ENCODE results near the gene TEX13D.
"Not testable (repeated sequence)": the region's sequence is repeated elsewhere in the genome, so short reads cannot be mapped to it uniquely, and the experiment has no call there.

The TEX13D gene

DNA sequence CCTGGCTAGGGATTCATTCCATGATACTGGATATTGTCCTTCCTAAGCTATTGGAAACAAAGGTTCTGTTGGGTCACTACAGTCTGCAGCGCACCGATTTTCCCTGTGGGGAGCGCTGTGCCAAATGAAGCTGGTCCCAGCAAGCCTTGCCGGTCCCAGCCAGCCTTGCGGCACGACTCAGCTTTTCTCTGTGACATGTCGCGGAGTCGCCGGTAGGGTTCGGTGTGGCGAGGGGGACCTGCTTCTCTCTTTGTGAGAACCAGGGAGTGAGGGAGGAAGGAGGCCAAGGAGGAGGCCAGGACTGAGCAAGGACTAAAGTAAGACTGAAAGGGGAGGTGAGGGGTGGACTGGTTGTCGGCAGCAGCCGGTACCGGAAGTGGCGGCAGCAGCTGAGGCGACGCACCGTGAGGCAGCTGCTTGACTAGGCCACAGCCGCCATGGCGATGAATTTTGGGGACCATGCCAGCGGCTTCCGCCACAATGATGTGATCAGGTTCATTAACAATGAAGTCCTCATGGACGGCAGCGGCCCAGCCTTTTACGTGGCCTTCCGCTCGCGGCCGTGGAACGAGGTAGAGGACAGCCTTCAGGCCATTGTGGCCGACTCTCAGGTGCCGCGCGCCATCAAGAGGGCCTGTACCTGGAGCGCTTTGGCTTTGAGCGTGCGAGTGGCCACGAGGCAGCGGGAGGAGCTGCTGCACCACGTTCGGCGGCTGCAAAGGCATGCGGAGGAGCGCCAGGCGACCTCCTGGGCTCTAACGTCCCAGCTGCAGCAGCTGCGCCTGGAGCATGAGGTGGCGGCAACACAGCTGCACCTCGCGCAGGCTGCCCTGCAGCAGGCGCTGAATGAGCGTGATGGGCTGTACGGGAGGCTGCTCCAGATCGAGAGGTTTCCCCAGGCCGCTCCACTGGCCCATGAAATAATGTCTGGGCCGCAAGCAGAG is at the start of gene TEX13D:
TSS of gene TEX13D (plus strand) at position 180 of the 944 bp plus-strand sequence. CDS start at position 438, 258 bp downstream.
- DNase-seq (ENCODE audit: low read depth, low spot score) = no peak

DNA sequence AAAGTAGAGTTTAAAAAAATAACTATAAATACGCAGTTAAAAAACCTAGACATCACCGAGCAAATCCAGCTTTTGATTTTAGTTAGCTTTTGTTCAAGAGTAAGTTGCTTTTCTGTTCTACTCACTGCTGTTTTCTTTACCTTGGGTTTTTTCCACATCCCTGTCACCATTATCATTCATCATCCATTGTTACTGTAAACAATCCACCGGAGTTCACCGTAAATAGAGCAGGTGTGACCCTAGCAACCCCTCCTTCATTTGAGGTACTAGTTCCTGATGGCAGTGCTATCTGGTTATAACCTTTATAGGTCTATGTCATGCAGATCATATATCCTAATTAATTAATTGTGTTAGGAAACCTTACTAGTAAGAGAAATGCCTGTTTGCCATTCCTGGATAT is 43.0 kb upstream of the TEX13D start:
- DNase-seq (ENCODE audit: low read depth, low spot score) = no peak

DNA sequence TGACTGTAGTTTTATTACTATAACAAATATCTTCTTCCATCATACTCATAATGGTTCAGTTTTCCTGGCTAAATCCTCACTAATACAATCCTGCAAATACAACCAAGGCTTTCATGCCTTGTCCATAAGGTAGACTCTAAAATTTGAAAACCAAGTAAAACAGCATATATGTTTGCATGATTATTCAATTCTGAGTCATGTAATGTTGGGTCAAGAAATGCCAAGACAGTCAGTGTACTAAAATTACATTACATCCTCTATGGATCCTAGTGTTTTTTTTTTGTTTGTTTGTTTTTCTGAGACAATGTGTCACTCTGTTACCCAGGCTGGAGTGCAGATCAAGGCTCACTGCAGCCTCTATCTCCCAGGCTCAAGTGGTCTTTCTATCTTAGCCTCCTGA is 38.6 kb upstream of the TEX13D start:
- DNase-seq (ENCODE audit: low read depth, low spot score) = no peak

DNA sequence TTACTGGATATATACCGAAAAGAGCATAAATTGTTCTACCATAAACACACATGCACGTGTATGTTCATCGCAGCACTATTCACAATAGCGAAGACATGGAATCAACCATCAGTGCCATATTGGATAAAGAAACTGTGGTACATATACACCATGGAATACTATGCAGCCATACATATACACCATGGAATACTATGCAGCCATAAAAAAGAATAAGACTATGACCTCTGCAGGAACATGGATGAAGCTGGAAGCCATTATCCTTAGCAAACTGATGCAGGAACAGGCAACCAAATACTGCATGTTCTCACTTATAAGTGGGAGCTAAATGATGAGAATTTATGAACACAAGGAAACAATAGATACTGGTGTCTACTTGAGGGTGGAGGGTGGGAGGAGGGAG is 33.1 kb upstream of the TEX13D start:
- not testable (repeated sequence) for DNase-seq (ENCODE audit: low read depth, low spot score)

DNA sequence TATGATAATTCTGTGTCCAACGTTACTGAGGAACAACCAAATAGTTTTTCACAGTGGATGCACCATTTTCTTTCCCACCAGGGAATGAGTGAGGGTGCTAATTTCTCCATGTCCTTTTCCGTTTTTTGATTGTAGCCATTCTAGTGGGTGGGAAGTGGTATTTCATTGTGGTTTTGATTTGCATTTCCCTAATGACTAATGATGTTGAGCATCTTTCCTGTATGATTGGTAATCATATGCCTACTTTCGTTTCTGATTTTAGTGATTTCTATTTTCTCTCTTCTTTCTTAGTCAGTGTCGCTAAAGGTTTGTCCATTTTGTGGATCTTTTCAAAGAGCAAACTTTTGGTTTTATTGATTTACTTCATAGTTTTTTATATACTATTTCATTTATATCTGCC is 32.1 kb upstream of the TEX13D start:
- DNase-seq (ENCODE audit: low read depth, low spot score) = no peak

DNA sequence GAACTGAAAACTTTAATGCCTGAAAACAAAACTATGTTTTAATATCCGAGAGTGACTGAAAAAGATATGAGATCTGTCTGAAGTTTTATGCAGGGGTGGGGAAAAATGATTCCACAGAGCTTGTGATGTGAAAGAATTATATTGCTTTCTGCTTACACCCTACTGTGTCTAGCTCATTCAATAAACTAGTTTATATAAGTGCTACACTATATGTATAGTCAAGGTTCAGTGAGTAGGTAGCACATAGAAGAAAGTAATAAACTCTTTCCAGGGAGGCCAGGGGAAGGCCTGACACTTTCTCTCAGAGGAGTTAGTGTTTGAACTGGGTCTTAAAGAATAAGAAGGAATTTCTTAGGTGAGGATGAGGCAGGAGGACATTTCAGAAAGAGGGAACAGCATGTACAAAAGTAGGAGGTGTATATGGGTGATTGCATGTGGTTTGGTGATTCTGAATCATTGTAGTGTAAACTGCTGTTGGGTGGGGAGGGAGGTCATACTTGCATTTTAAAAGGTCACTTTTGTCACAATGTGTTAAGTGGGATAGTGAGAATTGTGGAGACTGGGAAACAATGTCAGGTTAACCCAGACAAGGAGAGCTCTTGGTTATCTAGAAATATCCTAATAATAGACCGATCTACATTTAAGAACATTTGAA is 25.1 kb upstream of the TEX13D start:
- DNase-seq (ENCODE audit: low read depth, low spot score) = no peak

DNA sequence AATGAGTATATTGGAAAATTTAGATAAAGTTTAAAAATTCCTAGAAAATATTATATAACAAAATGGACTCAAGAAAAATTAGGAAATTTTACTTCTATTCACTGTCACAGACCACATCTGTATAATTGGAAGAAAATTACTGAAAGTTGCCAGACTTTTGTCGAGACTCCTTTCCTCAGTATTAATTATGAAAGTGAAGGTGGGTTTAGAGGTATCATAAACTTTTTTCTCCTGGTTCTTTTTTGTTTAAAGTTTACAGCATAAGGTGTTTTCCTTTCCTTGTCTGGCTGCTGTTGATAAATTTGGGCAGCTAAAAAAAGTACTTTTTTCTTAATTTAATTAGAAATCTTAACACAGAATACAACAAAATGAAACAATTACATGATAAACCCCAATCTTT is 6.7 kb upstream of the TEX13D start:
- DNase-seq (ENCODE audit: low read depth, low spot score) = no peak

DNA sequence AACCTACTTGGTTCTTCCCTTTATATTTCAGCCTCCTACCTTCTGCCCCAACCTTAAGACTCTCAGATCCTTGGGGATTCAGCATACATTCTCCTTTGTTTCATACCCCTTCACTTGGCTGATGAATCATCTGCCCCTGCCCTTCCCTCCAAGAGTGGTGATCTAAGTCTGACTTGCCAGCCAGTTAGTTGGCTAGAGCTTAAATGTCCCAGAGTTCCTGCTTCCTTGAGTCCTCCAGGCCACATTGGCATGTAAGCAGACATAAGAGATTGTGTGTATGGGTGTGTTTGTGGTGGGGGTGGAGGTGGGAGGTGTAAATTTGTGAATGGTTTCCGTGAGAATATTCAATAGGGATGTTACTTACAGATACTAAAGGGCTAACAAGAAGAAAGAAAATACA is 3.7 kb upstream of the TEX13D start:
- DNase-seq (ENCODE audit: low read depth, low spot score) = no peak

DNA sequence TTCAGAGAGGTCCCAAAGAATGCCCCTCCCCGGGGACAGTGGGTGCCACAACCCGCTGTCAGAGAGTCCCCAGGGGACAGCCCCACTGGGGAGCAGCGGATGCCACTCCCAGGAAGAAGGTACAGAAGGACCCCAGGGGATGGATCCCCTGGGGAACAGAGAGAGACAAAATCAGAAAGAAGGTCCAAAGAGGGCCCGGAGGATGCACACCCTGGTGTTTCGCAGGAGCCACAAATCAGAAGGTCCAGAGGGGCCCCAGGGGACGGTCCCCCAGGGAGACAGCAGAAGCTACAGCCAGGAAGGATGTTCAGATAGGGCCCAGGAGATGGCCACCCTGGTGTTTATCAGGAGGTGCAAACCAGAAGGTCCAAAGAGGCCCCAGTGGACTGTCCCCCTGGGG is 1.4 kb downstream of the TEX13D start:
- DNase-seq (ENCODE audit: low read depth, low spot score) = no peak

DNA sequence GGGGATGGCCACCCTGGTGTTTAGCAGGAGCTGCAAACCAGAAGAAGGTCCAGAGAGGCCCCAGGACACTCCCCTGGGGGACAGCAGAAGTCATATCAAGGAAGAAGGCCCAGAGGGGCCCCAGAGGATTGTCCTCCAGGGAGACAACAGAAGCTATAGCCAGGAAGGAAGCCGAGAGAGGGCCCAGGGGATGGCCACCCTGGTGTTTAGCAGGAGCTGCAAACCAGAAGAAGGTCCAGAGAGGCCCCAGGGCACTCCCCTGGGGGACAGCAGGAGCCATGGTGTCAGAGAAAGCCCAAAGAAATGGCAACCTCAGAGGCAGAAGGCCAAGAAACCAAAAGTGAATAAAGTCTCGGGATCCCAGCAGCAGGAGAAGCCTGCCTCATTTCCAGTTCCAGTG is 2.1 kb downstream of the TEX13D start:
- not testable (repeated sequence) for DNase-seq (ENCODE audit: low read depth, low spot score)

DNA sequence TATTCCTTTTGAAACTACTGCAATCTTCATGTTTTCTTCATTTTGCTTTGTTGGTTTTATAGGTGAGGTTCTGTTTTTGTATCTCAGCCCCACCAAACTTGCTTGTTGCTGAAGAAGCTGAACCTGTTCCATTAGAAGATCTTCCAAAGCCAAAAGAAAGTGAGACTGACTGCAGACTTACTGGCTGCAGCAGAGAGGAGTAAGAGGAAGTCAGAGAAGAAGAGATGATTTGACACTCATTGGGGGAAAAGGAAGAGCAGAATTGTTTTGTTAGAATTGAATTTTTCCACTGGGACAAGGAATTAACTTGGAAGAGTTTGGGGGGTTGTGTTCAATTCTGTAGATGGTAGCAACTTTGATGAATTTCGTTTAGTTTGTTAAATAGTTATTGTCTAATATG is 3.1 kb downstream of the TEX13D start:
- DNase-seq (ENCODE audit: low read depth, low spot score) = no peak

DNA sequence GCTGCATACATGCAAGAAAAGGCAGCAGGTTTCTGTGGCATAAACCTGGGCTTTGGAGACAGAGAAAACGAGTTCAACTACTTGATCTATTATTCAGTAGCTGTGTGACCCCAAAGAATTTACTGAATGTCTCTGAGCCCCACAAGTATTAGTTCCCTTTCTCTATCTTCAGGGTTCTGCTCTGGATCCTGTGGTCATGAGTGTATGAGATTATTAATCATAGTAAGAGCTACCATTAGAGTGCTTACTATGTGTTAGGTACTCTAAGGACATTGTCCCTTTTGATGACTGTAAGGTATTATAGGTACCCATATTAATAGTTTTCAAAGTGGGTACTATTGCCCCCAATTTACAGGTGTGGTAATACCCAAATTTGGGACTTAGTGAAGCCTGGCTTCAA is 5.5 kb downstream of the TEX13D start:
- DNase-seq (ENCODE audit: low read depth, low spot score) = no peak

DNA sequence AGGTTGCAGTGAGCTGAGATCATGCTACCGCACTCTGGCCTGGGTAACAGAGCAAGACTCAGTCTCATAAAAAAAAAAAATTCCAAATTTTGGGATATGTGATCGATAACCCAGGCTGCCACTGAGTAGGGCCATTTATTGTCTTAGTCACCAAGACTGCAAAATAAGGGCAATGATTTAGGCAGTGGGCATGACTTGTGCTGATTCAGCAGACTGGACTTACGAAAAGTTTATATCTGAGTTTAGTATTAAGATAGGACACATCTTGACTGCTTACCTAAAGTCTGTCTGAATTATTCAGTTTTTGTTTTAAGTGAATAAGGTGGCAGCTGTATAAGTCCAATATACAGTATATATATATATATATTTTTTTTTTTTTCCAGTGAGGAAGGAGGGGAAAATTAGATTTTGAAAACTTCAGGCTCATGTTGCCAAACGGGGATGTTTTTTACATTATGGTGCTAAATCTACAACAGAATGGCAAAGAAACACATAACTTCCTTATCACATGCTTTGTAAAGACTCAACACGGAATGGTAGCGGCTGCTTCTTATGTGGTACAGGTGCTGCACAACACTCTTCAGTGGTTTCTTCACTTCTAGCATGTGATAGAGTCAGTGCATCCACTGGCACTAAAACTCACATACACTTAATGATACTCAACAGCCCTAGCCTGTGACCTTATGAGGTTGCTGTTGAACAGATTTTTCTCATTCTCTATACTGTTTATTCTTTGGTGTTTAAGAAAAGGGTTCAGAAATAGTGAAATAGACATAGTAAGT is 6.5 kb downstream of the TEX13D start:
- DNase-seq (ENCODE audit: low read depth, low spot score) = no peak

DNA sequence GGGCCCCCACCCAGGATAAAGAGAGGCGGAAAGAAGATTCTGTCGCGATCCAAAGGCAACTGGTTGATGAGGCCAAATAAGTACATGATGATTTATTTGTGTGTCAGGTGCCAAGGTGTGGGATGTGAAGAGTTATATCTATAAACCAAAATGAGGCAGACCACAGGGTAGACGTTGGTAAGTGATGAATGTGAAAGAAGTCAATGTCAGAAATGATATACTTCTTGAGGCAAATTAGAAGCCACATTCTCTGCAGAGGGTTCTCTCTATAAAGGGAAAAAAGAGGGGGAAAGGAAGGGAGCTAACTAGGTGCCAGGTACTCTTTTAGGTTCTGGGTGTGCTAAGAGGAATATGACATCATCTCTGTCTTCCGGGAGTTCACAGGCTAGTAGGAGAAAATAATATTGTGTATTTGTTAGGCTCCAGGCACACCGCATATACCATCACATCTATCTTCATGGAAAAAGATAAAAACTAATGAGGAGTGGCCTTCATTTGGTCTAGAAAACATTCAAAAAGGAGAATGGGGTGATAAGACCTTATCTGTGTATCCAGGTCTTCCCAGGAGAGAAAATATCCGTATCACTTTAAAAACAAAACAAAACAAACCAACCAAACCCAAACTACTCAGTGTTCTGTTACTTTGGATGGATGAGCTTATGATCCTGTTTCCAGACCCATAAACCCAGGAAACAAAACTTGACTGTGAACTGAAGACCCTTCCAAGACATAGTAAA is 9.1 kb downstream of the TEX13D start:
- no peak for DNase-seq (ENCODE audit: low read depth, low spot score)

DNA sequence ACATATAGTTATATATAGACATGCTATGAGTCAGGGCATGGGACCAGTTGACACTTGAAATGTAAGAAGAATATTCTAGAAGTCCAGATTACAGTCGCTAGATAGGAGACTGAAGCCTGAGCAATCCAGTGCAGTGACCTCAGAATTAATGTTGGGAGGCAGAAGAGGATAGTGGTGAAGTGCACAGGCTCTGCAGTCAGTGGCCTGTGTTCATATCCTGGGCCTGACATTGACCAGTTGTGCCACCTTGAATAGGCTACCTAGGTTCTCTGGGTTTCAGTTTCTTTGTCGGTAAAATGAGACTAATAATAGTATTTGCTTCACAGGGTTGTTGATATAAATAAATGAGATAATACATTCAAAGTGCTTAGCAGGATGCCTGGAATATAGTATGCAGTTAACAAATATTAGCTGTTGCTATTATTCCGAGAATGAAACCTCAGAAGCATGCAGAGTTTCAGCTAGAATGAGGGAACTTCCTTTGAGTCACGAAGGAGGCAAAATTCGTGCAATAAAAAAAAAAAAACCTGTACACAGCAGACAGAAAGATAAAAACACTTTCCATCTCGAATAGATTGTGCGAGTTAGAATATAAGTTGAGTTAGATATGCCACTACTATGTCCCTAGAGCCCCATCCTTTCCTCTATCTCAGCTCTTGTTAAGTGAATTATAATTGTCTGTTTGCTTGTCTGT is 9.9 kb downstream of the TEX13D start:
- no peak for DNase-seq (ENCODE audit: low read depth, low spot score)

DNA sequence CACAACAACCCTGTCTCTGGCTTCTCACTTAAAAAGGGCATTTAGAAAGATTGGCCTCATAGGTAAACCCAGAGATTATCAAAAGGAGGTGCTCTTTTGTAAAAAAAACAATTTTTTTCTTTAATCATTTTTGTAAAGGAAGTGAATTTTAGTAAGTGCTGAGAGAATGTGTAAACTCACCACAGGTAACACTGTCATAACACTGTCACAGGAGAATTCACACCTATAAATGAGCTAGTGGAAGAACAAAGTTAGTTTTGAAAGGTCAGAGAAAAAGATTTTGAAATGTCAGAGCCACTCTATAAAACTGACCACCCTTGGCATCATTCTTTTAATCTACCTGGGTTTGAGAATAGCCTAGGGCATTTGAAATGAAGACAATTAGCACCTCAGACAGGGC is 10.6 kb downstream of the TEX13D start:
- no peak for DNase-seq (ENCODE audit: low read depth, low spot score)

DNA sequence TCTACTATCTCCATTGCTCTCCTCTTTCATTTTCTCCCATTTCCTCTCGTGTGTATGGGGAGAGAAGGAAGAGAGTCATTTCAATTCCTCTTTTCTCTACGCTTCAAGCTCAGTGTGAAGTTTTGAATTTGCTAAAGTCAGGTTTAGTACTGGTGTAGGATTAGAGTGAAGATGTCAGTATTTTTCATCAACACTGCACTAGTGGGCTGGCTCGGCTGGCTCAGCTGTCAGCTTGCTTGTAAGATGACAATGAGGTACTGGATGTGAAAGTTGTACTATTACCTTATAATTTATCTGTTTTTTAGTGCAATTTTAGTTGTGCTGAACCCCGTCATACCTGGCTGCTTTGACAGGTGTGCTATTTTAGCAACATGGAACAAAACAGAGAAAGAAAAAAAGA is 11.8 kb downstream of the TEX13D start:
- no peak for DNase-seq (ENCODE audit: low read depth, low spot score)

DNA sequence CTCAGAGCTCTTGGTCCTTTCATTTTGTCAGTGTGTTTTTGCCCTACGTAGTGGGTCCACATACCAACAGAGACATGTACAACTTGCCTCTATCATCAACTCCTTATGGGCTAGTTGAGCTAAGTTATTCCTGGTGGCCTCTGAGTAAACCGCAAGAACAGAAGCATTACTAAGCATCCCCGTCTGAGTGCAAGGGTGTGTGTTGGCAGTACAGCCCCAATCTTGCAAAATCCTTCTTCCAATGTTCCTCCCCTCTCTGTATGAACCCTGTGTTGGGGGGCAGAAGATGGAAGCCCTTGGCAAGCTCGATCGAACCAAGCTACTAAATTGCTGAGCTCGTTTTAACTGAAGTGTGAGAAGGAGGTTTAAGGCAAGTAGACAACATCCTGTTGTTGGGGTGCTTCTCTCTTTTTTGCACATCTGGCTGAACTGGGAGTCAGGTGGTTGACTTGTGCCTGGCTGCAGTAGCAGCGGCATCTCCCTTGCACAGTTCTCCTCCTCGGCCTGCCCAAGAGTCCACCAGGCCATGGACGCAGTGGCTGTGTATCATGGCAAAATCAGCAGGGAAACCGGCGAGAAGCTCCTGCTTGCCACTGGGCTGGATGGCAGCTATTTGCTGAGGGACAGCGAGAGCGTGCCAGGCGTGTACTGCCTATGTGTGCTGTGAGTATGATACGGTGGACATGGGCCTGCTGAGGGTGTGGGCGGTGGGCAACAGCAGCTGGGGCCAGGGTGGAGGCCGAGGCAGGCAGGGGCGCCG is 13.8 kb downstream of the TEX13D start, which contains the start of gene SH2D1A:
TSS of gene SH2D1A (plus strand) at position 447 of the 760 bp plus-strand sequence. CDS start at position 527, 80 bp downstream.
- no peak for DNase-seq (ENCODE audit: low read depth, low spot score)

DNA sequence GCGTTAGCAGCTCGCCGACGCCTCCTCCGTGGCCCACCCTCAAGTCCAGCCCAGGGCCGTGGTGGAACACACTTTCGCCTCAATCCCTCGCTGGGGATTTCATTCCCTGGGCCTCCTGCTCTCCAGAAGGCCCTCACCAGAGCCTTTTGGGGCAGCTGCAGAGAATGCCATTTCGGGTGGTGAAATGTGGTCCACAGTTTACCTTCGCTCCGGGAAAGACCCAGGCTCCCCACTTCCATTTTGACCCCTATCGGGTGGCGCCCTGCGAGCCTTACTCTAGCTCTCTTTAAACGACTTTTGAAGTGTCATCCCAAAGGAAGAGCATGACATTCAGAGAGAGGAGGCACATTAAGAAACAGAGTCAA is 14.4 kb downstream of the TEX13D start:
- DNase-seq (ENCODE audit: low read depth, low spot score) = no peak

DNA sequence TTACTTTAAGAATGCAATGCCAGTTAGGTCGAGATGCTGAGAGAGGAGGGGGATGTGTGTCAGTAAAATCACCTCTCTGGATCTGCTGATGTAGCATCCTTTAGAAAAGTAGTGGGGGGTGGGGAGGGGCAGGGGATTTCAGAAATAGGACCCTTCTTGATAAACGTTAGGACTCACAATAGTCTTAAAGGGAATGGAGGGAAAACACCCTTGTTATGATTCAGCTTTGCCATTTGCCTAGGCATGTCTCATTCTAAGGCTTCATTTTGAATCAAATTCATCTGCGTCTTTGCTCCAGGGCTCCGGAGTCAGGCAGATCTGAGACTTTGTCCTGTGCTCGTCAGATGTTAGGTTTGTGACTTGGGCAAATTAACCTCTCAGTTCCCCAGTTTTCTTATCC is 14.8 kb downstream of the TEX13D start:
- DNase-seq (ENCODE audit: low read depth, low spot score) = peak; percentile 14
